ENCODE measurements around the gene ZNF787. TPM values are rescaled to one million over a fixed set of nuclear protein-coding genes. Genes with fewer than 3 reads are reported as not detected.

Gene ZNF787
- total RNA-seq, 1 donor from 2014 or later: 34.0 TPM

DNA sequence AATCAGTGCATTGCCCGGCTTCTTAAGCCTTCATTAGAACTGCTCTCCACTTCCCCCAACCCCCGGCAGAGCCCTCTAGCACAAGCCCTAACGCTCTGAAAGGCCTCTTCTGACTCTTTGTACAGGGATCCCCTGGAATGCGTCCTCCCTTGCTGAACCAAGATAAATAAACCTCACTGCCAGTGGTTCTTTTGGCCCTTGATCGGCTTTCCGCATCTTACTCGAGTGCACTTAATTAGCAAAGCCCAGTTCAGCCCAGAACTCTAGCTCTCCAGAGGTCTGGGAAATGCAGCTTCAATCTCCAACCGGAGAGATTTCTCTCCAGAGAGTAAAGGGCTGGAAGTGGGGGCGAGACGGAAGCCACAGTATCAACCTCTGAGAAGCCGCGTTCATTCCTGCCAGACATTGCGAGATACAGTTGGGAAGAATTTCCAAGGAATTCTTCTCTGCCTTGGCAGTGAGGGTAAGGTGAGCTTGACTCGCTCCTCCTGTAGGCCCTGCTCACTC is 11.3 kb upstream of the ZNF787 start:
- peaks cover 18% of the 10 kb centered on the region for H3K4me1 Mint-ChIP-seq (ENCODE audit: unreplicated experiment)
- no peaks in the 10 kb centered on the region for H3K27me3 Mint-ChIP-seq
- no peak for DNase-seq (ENCODE audit: extremely low spot score, unreplicated experiment)
- peak overlapping the region; percentile 75 for H3K27ac Mint-ChIP-seq
- TF ChIP-seq, protein P1, sequence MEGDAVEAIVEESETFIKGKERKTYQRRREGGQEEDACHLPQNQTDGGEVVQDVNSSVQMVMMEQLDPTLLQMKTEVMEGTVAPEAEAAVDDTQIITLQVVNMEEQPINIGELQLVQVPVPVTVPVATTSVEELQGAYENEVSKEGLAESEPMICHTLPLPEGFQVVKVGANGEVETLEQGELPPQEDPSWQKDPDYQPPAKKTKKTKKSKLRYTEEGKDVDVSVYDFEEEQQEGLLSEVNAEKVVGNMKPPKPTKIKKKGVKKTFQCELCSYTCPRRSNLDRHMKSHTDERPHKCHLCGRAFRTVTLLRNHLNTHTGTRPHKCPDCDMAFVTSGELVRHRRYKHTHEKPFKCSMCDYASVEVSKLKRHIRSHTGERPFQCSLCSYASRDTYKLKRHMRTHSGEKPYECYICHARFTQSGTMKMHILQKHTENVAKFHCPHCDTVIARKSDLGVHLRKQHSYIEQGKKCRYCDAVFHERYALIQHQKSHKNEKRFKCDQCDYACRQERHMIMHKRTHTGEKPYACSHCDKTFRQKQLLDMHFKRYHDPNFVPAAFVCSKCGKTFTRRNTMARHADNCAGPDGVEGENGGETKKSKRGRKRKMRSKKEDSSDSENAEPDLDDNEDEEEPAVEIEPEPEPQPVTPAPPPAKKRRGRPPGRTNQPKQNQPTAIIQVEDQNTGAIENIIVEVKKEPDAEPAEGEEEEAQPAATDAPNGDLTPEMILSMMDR (conservative IDR thresholded peaks at IDR 0.05): no peak
- no peaks in the 10 kb centered on the region for H3K36me3 Mint-ChIP-seq
- H3K4me3 Mint-ChIP-seq: peak overlapping the region; percentile 10
- H3K9me3 Mint-ChIP-seq: no peaks in the 10 kb centered on the region

DNA sequence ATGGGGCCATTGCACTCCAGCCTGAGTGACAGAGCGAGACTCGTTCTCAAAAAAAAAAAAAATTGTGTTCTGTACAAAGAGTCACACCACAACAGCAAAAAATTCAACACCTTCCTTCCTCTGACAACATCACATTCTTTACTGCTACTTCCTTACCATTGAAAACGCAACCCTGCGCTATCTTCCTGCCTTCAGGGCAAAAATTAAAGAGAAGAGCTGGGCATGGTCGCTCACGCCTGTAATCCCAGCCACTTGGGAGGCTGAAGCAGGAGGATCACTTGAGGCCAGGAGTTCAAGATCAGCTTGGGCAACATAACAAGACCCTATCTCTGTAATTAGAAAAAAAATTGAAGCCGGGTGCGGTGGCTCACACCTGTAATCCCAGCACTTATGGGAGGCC is 10.6 kb upstream of the ZNF787 start:
- peak overlapping the region; percentile 25 for H3K27ac Mint-ChIP-seq
- DNase-seq (ENCODE audit: extremely low spot score, unreplicated experiment): no peak
- H3K27me3 Mint-ChIP-seq: no peaks in the 10 kb centered on the region
- no peak overlapping the region for H3K4me3 Mint-ChIP-seq
- H3K4me1 Mint-ChIP-seq (ENCODE audit: unreplicated experiment): peaks cover 18% of the 10 kb centered on the region
- no peaks in the 10 kb centered on the region for H3K9me3 Mint-ChIP-seq
- no peaks in the 10 kb centered on the region for H3K36me3 Mint-ChIP-seq
- TF ChIP-seq, protein P1 (conservative IDR thresholded peaks at IDR 0.05): no peak

DNA sequence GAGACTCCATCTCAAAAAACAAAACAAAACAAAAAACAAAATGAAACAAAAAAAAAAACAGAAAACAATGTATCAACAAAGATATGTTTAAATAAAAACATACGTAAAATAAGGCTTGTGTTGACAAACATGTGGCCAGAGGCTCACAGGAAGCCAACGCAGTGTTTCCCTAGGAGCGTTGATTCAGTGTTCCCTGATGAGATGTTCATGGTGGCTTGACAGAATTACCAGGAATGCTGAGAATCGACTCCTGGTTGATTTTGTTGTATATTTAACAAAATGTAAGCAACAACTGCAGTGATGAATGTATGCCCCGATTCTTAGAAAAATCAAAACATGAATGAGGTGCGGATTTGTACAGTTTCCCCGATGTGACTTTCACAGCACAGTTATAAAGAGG is 8.9 kb upstream of the ZNF787 start:
- H3K36me3 Mint-ChIP-seq: no peaks in the 10 kb centered on the region
- DNase-seq (ENCODE audit: extremely low spot score, unreplicated experiment): no peak
- H3K9me3 Mint-ChIP-seq: no peaks in the 10 kb centered on the region
- TF ChIP-seq, protein P1 (conservative IDR thresholded peaks at IDR 0.05): no peak
- H3K27ac Mint-ChIP-seq: no peak overlapping the region
- no peak overlapping the region for H3K4me3 Mint-ChIP-seq
- no peaks in the 10 kb centered on the region for H3K27me3 Mint-ChIP-seq
- peaks cover 15% of the 10 kb centered on the region for H3K4me1 Mint-ChIP-seq (ENCODE audit: unreplicated experiment)

- no peak for DNase-seq (ENCODE audit: extremely low spot score, unreplicated experiment)
- Mint-ChIP-seq H3K4me1 (ENCODE audit: unreplicated experiment) (peaks cover 1% of the 10 kb centered on the region), H3K27me3 (no peaks in the 10 kb centered on the region), H3K27ac (no peak overlapping the region), H3K36me3 (no peaks in the 10 kb centered on the region), H3K4me3 (no peak overlapping the region), H3K9me3 (no peaks in the 10 kb centered on the region)
- TF ChIP-seq, protein P1 (conservative IDR thresholded peaks at IDR 0.05): no peak
Measured at GRCh38 chr19:56126983-56127780, 6.1 kb upstream of the ZNF787 start.

GRCh38 chr19:56125806-56126590 is 4.9 kb upstream of the ZNF787 start:
- H3K4me3 Mint-ChIP-seq: no peak overlapping the region
- H3K9me3 Mint-ChIP-seq: no peaks in the 10 kb centered on the region
- TF ChIP-seq, protein P1 (conservative IDR thresholded peaks at IDR 0.05): no peak
- no peak overlapping the region for H3K27ac Mint-ChIP-seq
- no peaks in the 10 kb centered on the region for H3K27me3 Mint-ChIP-seq
- no peaks in the 10 kb centered on the region for H3K4me1 Mint-ChIP-seq (ENCODE audit: unreplicated experiment)
- H3K36me3 Mint-ChIP-seq: no peaks in the 10 kb centered on the region
- no peak for DNase-seq (ENCODE audit: extremely low spot score, unreplicated experiment)
